ENCODE results near the gene PSG5. TPM values are rescaled to one million over a fixed set of nuclear protein-coding genes. Genes with fewer than 3 reads are reported as not detected.

The PSG5 gene
- total RNA-seq, 2 donors from 2014 or later, result not detected

Other genes with a start within 250 kb of the PSG5 start
- not detected for gene PSG7, start 249.3 kb downstream of the PSG5 start, total RNA-seq
- not detected for gene PSG11, start 160.1 kb downstream of the PSG5 start, total RNA-seq
- gene PSG2, start 103.8 kb downstream of the PSG5 start, total RNA-seq, result not detected
- not detected for gene PSG4, start 19.1 kb upstream of the PSG5 start, total RNA-seq
- not detected for gene PSG9, start 83.0 kb upstream of the PSG5 start, total RNA-seq
- gene CD177, start 167.2 kb upstream of the PSG5 start, total RNA-seq, result not detected
- not detected for gene TEX101, start 228.4 kb upstream of the PSG5 start, total RNA-seq

All from natural killer cell treated with Interleukin-12 subunit alpha and Interleukin-12 subunit beta and Interleukin-15 and Interleukin-18, amount 100 ng/mL, for 72 hours (primary cell).